GM18502 (cell line): ENCODE data around the gene FZD1.

Experiments used
- ATAC-seq: cut with Tn5 transposase; IDR thresholded peaks from one replicate; pipeline ENCODE4 v1.9.1; 2021; ENCODE audit warnings: mild to moderate bottlenecking; ENCODE audit not compliant: unreplicated experiment, poor library complexity

FZD1 gene

GRCh38 chr7:91264046-91264923, at the start of gene FZD1:
FZD1 (plus strand) TSS chr7:91264433; CDS start chr7:91264881, 448 bp downstream.
- ATAC-seq, result peak; percentile 92

- ATAC-seq, result no peak
Observed at GRCh38 chr7:91226411-91226810, 37.8 kb upstream of the FZD1 start.

GRCh38 chr7:91228327-91228726, 35.9 kb upstream of the FZD1 start:
- no peak for ATAC-seq

GRCh38 chr7:91228927-91229558, 35.2 kb upstream of the FZD1 start:
- no peak for ATAC-seq

GRCh38 chr7:91230100-91230499, 34.1 kb upstream of the FZD1 start:
- ATAC-seq, result no peak

GRCh38 chr7:91230503-91230902, 33.7 kb upstream of the FZD1 start:
- ATAC-seq, result no peak

GRCh38 chr7:91233212-91233611, 31.0 kb upstream of the FZD1 start:
- no peak for ATAC-seq

GRCh38 chr7:91235211-91235832, 28.9 kb upstream of the FZD1 start:
- no peak for ATAC-seq

GRCh38 chr7:91239171-91239604, 25.0 kb upstream of the FZD1 start:
- no peak for ATAC-seq

- no peak for ATAC-seq
Observed at GRCh38 chr7:91239772-91240171, 24.5 kb upstream of the FZD1 start.

- ATAC-seq, result no peak
Observed at GRCh38 chr7:91240376-91240941, 23.8 kb upstream of the FZD1 start.

- no peak for ATAC-seq
Observed at GRCh38 chr7:91242097-91242844, 22.0 kb upstream of the FZD1 start.

GRCh38 chr7:91243591-91244301, 20.5 kb upstream of the FZD1 start:
- ATAC-seq, result no peak

GRCh38 chr7:91247500-91247899, 16.7 kb upstream of the FZD1 start:
- ATAC-seq, result no peak

GRCh38 chr7:91248996-91249395, 15.2 kb upstream of the FZD1 start:
- ATAC-seq, result no peak

- no peak for ATAC-seq
Observed at GRCh38 chr7:91249506-91250233, 14.6 kb upstream of the FZD1 start.

- no peak for ATAC-seq
Observed at GRCh38 chr7:91250706-91251105, 13.5 kb upstream of the FZD1 start.

- ATAC-seq, result no peak
Observed at GRCh38 chr7:91251877-91252276, 12.4 kb upstream of the FZD1 start.
